SK-N-SH (cell line): ENCODE results near the gene HEATR3. TPM values are rescaled to one million over a fixed set of nuclear protein-coding genes. Genes with fewer than 3 reads are reported as not detected.
"Not testable (repeated sequence)": the region's sequence is repeated elsewhere in the genome, so short reads cannot be mapped to it uniquely, and the experiment has no call there.

Experiments
- CTCF ChIA-PET: fragments of 300-600, 350-600 bp; formaldehyde crosslinking; extraction: SDS; loops from one replicate; lab custom pipeline; 2021; lab: Yijun Ruan, JAX
- POLR2A ChIA-PET: fragments of 350-600 bp; sonication (Branson Sonifier 250); formaldehyde crosslinking; extraction: SDS; loops from one replicate; lab custom pipeline; 2020; ENCODE audit warnings: antibody characterized with exemption, inconsistent platforms; lab: Yijun Ruan, JAX
- DNase-seq: peaks from one replicate; pipeline ENCODE4 v3.0.0; 2012
- H2AFZ ChIP-seq: fragments of 200-600 bp; sonication (generic); 2 replicates; pipeline ENCODE4 v1.8.1; 2016; ENCODE audit warnings: antibody characterized with exemption, mild to moderate bottlenecking, low read depth
- H3F3A ChIP-seq: fragments of 200-600 bp; sonication (generic); replicated peaks from 2 replicates; pipeline ENCODE3; 2016; ENCODE audit warnings: antibody characterized with exemption, mild to moderate bottlenecking; ENCODE audit not compliant: insufficient read depth
- H3K27ac ChIP-seq, 2 experiments: fragments of 200-500 bp in 1 of 2; fragments of 200-600 bp in 1 of 2; sonication (Bioruptor generic) in 1 of 2; sonication (generic), shearing (Covaris generic) in 1 of 2; 2 replicates each; pipeline versions ENCODE4 v1.5.1 to v1.6.1; 2014 to 2016; ENCODE audit warnings: low read depth in 2 of 2, inconsistent platforms in 1 of 2, low read length in 1 of 2, mild to moderate bottlenecking in 1 of 2, mixed read lengths in 1 of 2
- H3K27me3 ChIP-seq: fragments of 200-600 bp; sonication (generic), shearing (Covaris generic); 2 replicates; pipeline ENCODE4 v1.6.1; 2016; ENCODE audit warnings: mixed run types; ENCODE audit not compliant: insufficient read depth
- H3K36me3 ChIP-seq, 2 experiments: fragments of 200-500 bp in 1 of 2; fragments of 200-600 bp in 1 of 2; sonication (Bioruptor generic) in 1 of 2; sonication (generic) in 1 of 2; replicated peaks in 1 of 2; 2 replicates each; pipeline versions ENCODE3 to v1.5.1; 2014 to 2016; ENCODE audit warnings: low read length in 1 of 2, mild to moderate bottlenecking in 1 of 2; ENCODE audit not compliant: insufficient read depth in 2 of 2, control insufficient read depth in 1 of 2
- H3K4me1 ChIP-seq, 2 experiments: fragments of 200-500 bp in 1 of 2; fragments of 200-600 bp in 1 of 2; sonication (Bioruptor generic) in 1 of 2; sonication (generic), shearing (Covaris generic) in 1 of 2; 2 replicates each; pipeline versions ENCODE4 v1.5.1 to v1.6.1; 2014 to 2016; ENCODE audit warnings: low read depth in 1 of 2, low read length in 1 of 2, mixed run types in 1 of 2; ENCODE audit not compliant: insufficient read depth in 2 of 2, control insufficient read depth in 1 of 2
- H3K4me2 ChIP-seq: fragments of 200-600 bp; sonication (generic), shearing (Covaris generic); 2 replicates; pipeline ENCODE4 v1.6.1; 2017; ENCODE audit warnings: mixed run types
- H3K4me3 ChIP-seq, 2 experiments: fragments of 200-500 bp in 1 of 2; fragments of 200-600 bp in 1 of 2; sonication (Bioruptor generic) in 1 of 2; sonication (generic), shearing (Covaris generic) in 1 of 2; 2 replicates each; pipeline versions ENCODE4 v1.5.1 to v1.8.1; 2014 to 2016; ENCODE audit warnings: low read depth in 2 of 2, inconsistent platforms in 1 of 2, low read length in 1 of 2, mild to moderate bottlenecking in 1 of 2, mixed read lengths in 1 of 2, moderate library complexity in 1 of 2
- H3K79me2 ChIP-seq: fragments of 200-600 bp; sonication (generic); 2 replicates; pipeline ENCODE4 v1.8.1; 2017; ENCODE audit warnings: mild to moderate bottlenecking; ENCODE audit not compliant: insufficient read depth
- H3K9ac ChIP-seq: fragments of 200-600 bp; sonication (generic); 2 replicates; pipeline ENCODE4 v1.6.1; 2017; ENCODE audit warnings: mixed run types
- H3K9me2 ChIP-seq: fragments of 200-600 bp; sonication (generic); 2 replicates; pipeline ENCODE4 v1.6.1; 2017; ENCODE audit warnings: mixed run types
- H3K9me3 ChIP-seq: fragments of 200-600 bp; sonication (generic); 2 replicates; pipeline ENCODE4 v1.6.1; 2017; ENCODE audit warnings: mixed run types, mild to moderate bottlenecking, moderate library complexity
- H4K20me1 ChIP-seq: fragments of 200-600 bp; sonication (generic); 2 replicates; pipeline ENCODE4 v1.6.1; 2017; ENCODE audit warnings: mild to moderate bottlenecking, mixed run types; ENCODE audit not compliant: insufficient read depth
- CTCF ChIP-seq: fragments of 200-600 bp; sonication (generic); IDR thresholded peaks from 2 replicates; pipeline ENCODE4 v1.6.1; 2017; ENCODE audit warnings: antibody characterized with exemption, mild to moderate bottlenecking, moderate library complexity
- EP300 ChIP-seq, 2 experiments: IDR thresholded peaks; 2 replicates each; pipeline versions ENCODE4 v1.4.0 to v1.6.1; 2012; ENCODE audit warnings: borderline replicate concordance in 1 of 2, low read depth in 1 of 2, low read length in 1 of 2
- FOXM1 ChIP-seq: IDR thresholded peaks from 2 replicates; pipeline ENCODE4 v1.4.0; 2012; ENCODE audit warnings: low read depth, mild to moderate bottlenecking
- MEF2A ChIP-seq: IDR thresholded peaks from 2 replicates; pipeline ENCODE4 v1.4.0; 2012; ENCODE audit warnings: low read depth, borderline replicate concordance
- RAD21 ChIP-seq: IDR thresholded peaks from 2 replicates; pipeline ENCODE4 v1.6.1; 2012; ENCODE audit warnings: mild to moderate bottlenecking, low read length
- REST ChIP-seq: IDR thresholded peaks from 2 replicates; pipeline ENCODE4 v1.6.1; 2012; ENCODE audit warnings: mild to moderate bottlenecking, low read depth, low read length, moderate library complexity
- RXRA ChIP-seq: IDR thresholded peaks from 2 replicates; pipeline ENCODE4 v1.4.0; 2012; ENCODE audit warnings: low read depth, mild to moderate bottlenecking, borderline replicate concordance
- TCF12 ChIP-seq: IDR thresholded peaks from 2 replicates; pipeline ENCODE4 v1.4.0; 2012
- USF1 ChIP-seq: IDR thresholded peaks from 2 replicates; pipeline ENCODE4 v1.4.0; 2012; ENCODE audit warnings: low read depth, borderline replicate concordance
- WGBS: methylation state at CpG from one replicate; pipeline ENCODE4 v1.1.6; 2017; ENCODE audit warnings: low lambda C conversion rate; 5-methylcytosine and 5-hydroxymethylcytosine counted together
- polyA plus RNA-seq, 3 experiments: library from polyadenylated mRNA; depleted of rRNA; stranded (reverse); fragments of >200 nt; gene quantifications; 2 replicates each; pipeline ENCODE4 v1.2.3, GENCODE V29; 2012

The HEATR3 gene
- polyA plus RNA-seq, 1 of the 3 experiments (the other 2 are of a cell fraction): 10.1 TPM

- Histone ChIP-seq H3K27ac (no peak overlapping the region), H3K27me3 (no peaks in the 10 kb centered on the region), H3K36me3 (no peaks in the 10 kb centered on the region), H4K20me1 (no peaks in the 10 kb centered on the region), H3K79me2 (no peaks in the 10 kb centered on the region), H3K9ac (no peak overlapping the region), H3F3A (no peaks in the 10 kb centered on the region), H3K9me3 (no peaks in the 10 kb centered on the region), H2AFZ (no peak overlapping the region), H3K4me3 (no peak overlapping the region), H3K4me1 (no peaks in the 10 kb centered on the region), H3K4me2 (no peak overlapping the region), H3K9me2 (no peaks in the 10 kb centered on the region)
- no peak for DNase-seq
- 84% methylated on average over 4 of the region's 4 CpGs for WGBS
- POLR2A ChIA-PET: no interaction called here
- no peak for TF ChIP-seq RXRA
- no peak for TF ChIP-seq REST
- TF ChIP-seq EP300 (IDR thresholded peaks at IDR 0.05; ENCODE audit: borderline replicate concordance in 1 of 2, low read depth in 1 of 2, low read length in 1 of 2): no peak
- no peak for TF ChIP-seq FOXM1
- TF ChIP-seq USF1: no peak
- TF ChIP-seq TCF12: no peak
- TF ChIP-seq RAD21: no peak
- TF ChIP-seq MEF2A: no peak
- no peak for TF ChIP-seq CTCF
- CTCF ChIA-PET: no interaction called here
These were observed 60.4 kb downstream of the HEATR3 start for GRCh38 chr16:50126183-50126582.

- H3K4me3 ChIP-seq, H3K4me1 ChIP-seq, H3K9ac ChIP-seq, H2AFZ ChIP-seq, H3K4me2 ChIP-seq, H3K9me2 ChIP-seq, H3K36me3 ChIP-seq, CTCF ChIA-PET, POLR2A ChIA-PET, H4K20me1 ChIP-seq, DNase-seq, H3K27ac ChIP-seq, H3K27me3 ChIP-seq, H3F3A ChIP-seq, H3K79me2 ChIP-seq, H3K9me3 ChIP-seq: not testable (repeated sequence)
- WGBS: 79% methylated on average over 6 of the region's 7 CpGs
These were observed 66.8 kb downstream of the HEATR3 start for GRCh38 chr16:50132571-50132970.
